Tibial nerve (tissue), 4 donors: ENCODE results near the gene PCDH9.

Experiments used
- CTCF ChIP-seq, 5 experiments: fragments of 200-600 bp in 3 of 5; fragments of 450-650 bp in 2 of 5; sonication (generic) in 3 of 5; IDR thresholded peaks; one replicate each; pipeline ENCODE4 v1.5.1; 2016 to 2019; ENCODE audit warnings: antibody characterized with exemption in 5 of 5, mild to moderate bottlenecking in 3 of 5, moderate library complexity in 2 of 5
- EP300 ChIP-seq, 2 donors: sonication (generic); formaldehyde crosslinking; IDR thresholded peaks; one replicate each; pipeline ENCODE4 v1.6.1; 2017; ENCODE audit warnings: antibody characterized with exemption in 2 of 2, mild to moderate bottlenecking in 1 of 2

DNA sequence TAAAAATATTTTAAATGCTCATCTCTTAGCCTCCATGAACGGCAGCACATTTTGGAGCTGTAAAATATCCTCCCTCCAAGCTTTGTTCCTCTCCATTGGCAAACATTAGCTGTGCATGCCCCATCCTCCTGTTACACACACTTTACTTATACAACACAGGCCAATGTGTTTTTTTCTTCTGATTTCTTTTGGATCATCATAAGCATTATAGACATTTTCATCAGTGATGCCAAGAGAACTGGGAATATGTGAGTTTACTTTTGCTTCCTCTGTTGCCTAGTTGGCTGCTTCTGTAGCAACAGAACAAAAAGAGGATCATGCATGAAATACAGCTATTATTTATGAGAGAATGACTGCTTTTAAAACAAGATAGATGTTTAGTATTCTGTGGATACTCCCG lies 142.6 kb downstream of the PCDH9 start:
- TF ChIP-seq CTCF (IDR thresholded peaks at IDR 0.05) = no peak
- TF ChIP-seq EP300 (IDR thresholded peaks at IDR 0.05) = no peak
